Measurements from ENCODE around the gene HNRNPL. TPM values are rescaled to one million over a fixed set of nuclear protein-coding genes. Genes with fewer than 3 reads are reported as not detected.
A peak's percentile ranks its signal among the peaks of the same experiment; 100 is the strongest.

HNRNPL gene
- total and polyA plus RNA-seq, 2 of the 8 experiments (the other 6 are each of a cell fraction or from before 2014, with no cell fraction given), result 404 to 779 TPM

GRCh38 chr19:38898788-38899446 is 49.1 kb upstream of the HNRNPL start:
- Histone ChIP-seq H3K23me2 (ENCODE audit: low read depth, low read length) (peaks cover 13% of the 10 kb centered on the region; the same call in 1 of the 2 replicates), H3K23ac (ENCODE audit: insufficient read length) (no peak overlapping the region), H3K79me2 (ENCODE audit: control insufficient read depth in 1 of 2, insufficient read depth in 2 of 2, low read length in 2 of 2) (peaks cover 0 to 16% of the 10 kb centered on the region in 2 experiments; a peak in 2 of 4 replicates), H3K9me3 (ENCODE audit: insufficient read depth in 2 of 2, low read depth in 1 of 2, low read length in 1 of 2) (0 out of 4 replicates have a peak, but pooled peaks cover 0 to 2% of the 10 kb centered on the region in 2 experiments), H2BK15ac (ENCODE audit: low read length) (no peak overlapping the region), H3K27ac (ENCODE audit: low read depth, low read length) (no peak overlapping the region), H3K4ac (replicated peaks; ENCODE audit: insufficient read length, low read depth, low read length) (no peak overlapping the region), H2AK5ac (ENCODE audit: low read depth, low read length) (no peak overlapping the region), H2BK120ac (replicated peaks; ENCODE audit: low read depth, low read length) (no peak overlapping the region), H4K91ac (replicated peaks; ENCODE audit: insufficient read length, low read length) (no peak overlapping the region), H3K4me2 (ENCODE audit: insufficient read depth in 1 of 2, low read depth in 2 of 2, low read length in 2 of 2) (peak overlapping the region; percentile 90 to 94), H3K9ac (replicated peaks in 1 of 4; ENCODE audit: extremely low read depth in 1 of 4, low read depth in 3 of 4, low read length in 3 of 4) (peak overlapping the region in 3 of 4 experiments; percentile 26 to 55 (median 29); a peak in 3 of 7 replicates), H2BK20ac (ENCODE audit: low read length) (no peak overlapping the region), H2AFZ (ENCODE audit: low read length) (peak overlapping the region; percentile 83; the same call in 1 of the 2 replicates), H2BK12ac (ENCODE audit: low read depth, low read length) (no peak overlapping the region), H3K14ac (ENCODE audit: insufficient read length) (no peak overlapping the region), H4K20me1 (replicated peaks in 1 of 2; ENCODE audit: control insufficient read depth in 1 of 2, insufficient read depth in 2 of 2, low read length in 2 of 2) (no peaks in the 10 kb centered on the region), H3K4me3 (ENCODE audit: extremely low read depth in 1 of 4, insufficient read depth in 2 of 4, low read depth in 3 of 4, low read length in 4 of 4) (peak overlapping the region; percentile 74 to 90 (median 84)), H3K4me1 (replicated peaks in 1 of 4; ENCODE audit: control insufficient read depth in 3 of 4, insufficient read depth in 4 of 4, low read length in 3 of 4) (peaks cover 0 to 9% (median 3%) of the 10 kb centered on the region in 4 experiments; a peak in 4 of 7 replicates), H3K36me3 (ENCODE audit: control insufficient read depth in 2 of 4, insufficient read depth in 4 of 4, low read length in 3 of 4) (no peaks in the 10 kb centered on the region), H3K79me1 (ENCODE audit: low read depth, low read length) (no peaks in the 10 kb centered on the region; the same call in 1 of the 2 replicates), H3K18ac (ENCODE audit: extremely low read depth, low read length) (no peak overlapping the region), H2BK5ac (ENCODE audit: low read depth, low read length) (no peak overlapping the region), H4K8ac (ENCODE audit: extremely low read depth, insufficient read depth, low read length) (no peak overlapping the region; the same call in 1 of the 2 replicates), H3K56ac (replicated peaks; ENCODE audit: insufficient read length, low read depth, low read length) (no peak overlapping the region), H4K5ac (ENCODE audit: insufficient read length, low read depth, low read length) (no peak overlapping the region), H3K27me3 (replicated peaks in 1 of 4; ENCODE audit: control insufficient read depth in 3 of 4, extremely low read depth in 1 of 4, insufficient read depth in 3 of 4, low read length in 3 of 4) (peaks cover 0 to 9% (median 4%) of the 10 kb centered on the region in 4 experiments; a peak in 3 of 7 replicates)
- ChIA-PET CTCF (ENCODE audit: partially characterized antibody) (interaction anchor here (0.6 to 2.9 kb wide), 2 partner anchors 12 to 31 kb away, joined by 3 to 8 read pairs; partner anchors contain the start of genes MRPS12 and SARS2), POLR2A (ENCODE audit: partially characterized antibody) (no interaction called here)
- no peak for DNase-seq (ENCODE audit: low read depth in 1 of 2, low spot score in 2 of 2)
- no peak for FAIRE-seq
- no peak for TF ChIP-seq USF2 (IDR thresholded peaks at IDR 0.05; ENCODE audit: low read length)
- 0 out of 2 replicates have a peak, but pooled peaks have one; percentile 10 for TF ChIP-seq PHF8 (conservative IDR thresholded peaks at IDR 0.05; ENCODE audit: low read depth, low read length)
- 30% methylated on average over 24 of the region's 25 CpGs; no CpG with 5 or more reads in 1 of the 2 experiments for WGBS, 2 experiments (ENCODE audit: extremely low coverage in 1 of 2, insufficient coverage in 1 of 2, insufficient read length in 1 of 2, insufficient replicate concordance in 2 of 2, low coverage in 1 of 2, low lambda C conversion rate in 2 of 2, missing lambda C conversion rate in 1 of 2)

Data from H1 (cell line).